ENCODE measurements around the gene DOCK3.

DOCK3 gene

DNA sequence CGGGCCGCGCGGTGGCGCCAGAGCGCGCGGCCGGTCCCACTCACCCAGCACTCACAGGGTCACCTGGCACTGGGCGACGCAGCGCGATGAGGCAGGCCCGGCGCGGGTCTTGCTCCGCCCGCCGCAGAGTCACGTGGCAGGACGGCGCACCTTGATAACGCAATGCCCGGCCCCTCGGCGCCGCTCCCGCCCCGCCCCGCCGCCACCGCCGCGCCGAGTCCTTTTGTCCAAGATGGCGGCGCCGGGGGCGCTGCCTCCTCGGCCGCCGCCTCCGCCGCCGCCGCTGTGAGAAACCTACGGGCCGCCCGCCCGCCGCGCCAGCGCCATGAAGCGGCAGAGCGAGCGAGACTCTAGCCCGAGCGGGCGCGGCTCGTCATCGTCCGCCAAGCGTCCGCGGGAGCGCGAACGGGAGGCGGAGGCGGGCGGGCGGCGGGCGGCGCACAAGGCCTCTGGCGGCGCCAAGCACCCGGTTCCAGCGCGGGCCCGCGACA, 716.4 kb downstream of the DOCK3 start, which contains the start of gene RBM15B:
Gene RBM15B, plus strand, starts transcription at position 211 of the 491 bp plus-strand sequence. Its CDS starts 115 bp downstream, at position 326.
- peak; percentile 97 for DNase-seq

DNA sequence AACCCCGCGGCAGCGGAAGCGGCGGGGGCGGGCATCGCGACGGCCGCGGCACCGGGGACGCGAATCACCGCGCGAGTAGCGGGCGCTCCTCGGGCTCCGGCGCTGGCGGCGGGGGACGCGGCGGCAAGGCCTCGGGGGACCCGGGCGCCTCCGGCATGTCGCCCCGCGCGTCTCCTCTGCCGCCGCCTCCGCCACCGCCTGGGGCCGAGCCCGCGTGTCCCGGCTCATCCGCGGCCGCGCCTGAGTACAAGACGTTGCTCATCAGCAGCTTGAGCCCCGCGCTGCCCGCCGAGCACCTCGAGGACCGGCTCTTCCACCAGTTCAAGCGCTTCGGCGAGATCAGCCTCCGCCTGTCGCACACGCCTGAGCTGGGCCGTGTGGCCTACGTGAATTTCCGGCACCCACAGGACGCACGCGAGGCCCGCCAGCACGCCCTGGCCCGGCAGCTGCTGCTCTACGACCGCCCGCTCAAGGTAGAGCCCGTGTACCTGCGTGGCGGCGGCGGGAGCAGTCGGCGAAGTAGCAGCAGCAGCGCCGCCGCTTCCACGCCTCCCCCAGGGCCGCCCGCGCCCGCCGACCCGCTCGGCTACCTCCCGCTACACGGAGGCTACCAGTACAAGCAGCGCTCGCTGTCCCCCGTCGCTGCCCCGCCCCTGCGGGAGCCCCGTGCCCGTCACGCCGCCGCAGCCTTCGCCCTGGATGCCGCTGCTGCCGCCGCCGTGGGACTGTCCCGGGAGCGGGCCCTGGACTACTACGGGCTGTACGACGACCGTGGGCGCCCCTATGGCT, 717.0 kb downstream of the DOCK3 start:
- peak; percentile 23 for DNase-seq

DNA sequence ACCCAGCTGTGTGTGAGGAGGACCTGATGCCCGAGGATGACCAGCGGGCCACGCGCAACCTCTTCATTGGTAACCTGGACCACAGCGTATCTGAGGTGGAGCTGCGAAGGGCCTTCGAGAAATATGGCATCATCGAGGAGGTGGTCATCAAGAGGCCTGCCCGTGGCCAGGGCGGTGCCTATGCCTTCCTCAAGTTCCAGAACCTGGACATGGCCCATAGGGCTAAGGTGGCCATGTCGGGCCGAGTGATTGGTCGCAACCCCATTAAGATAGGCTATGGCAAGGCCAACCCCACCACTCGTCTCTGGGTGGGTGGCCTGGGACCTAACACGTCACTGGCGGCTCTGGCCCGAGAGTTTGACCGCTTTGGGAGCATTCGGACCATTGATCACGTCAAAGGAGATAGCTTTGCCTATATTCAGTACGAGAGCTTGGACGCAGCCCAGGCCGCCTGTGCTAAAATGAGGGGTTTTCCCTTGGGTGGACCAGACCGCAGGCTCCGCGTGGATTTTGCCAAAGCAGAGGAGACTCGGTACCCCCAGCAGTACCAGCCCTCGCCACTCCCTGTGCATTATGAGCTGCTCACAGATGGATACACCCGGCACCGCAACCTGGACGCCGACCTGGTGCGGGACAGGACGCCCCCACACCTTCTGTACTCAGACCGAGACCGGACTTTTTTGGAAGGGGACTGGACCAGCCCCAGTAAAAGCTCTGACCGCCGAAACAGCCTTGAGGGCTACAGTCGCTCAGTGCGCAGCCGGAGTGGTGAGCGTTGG, 717.8 kb downstream of the DOCK3 start:
- DNase-seq = no peak

DNA sequence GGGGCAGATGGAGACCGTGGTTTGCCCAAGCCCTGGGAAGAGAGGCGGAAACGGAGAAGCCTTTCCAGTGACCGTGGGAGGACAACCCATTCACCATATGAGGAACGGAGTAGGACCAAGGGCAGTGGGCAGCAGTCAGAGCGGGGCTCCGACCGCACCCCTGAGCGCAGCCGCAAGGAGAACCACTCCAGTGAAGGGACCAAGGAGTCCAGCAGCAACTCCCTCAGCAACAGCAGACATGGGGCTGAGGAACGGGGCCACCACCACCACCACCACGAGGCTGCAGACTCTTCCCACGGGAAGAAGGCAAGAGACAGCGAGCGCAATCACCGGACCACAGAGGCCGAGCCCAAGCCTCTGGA, 718.4 kb downstream of the DOCK3 start:
- no peak for DNase-seq

DNA sequence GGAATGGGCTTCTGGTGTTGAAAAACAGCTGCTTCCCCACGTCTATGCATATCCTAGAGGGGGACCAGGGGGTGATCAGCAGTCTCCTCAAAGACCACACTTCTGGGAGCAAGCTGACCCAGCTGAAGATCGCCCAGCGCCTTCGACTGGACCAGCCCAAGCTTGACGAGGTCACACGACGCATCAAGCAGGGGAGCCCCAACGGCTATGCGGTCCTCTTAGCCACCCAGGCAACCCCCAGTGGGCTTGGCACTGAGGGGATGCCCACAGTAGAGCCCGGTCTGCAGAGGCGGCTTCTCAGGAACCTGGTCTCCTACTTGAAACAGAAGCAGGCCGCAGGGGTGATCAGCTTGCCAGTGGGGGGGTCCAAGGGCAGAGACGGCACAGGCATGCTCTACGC, 718.8 kb downstream of the DOCK3 start:
- no peak for DNase-seq

DNA sequence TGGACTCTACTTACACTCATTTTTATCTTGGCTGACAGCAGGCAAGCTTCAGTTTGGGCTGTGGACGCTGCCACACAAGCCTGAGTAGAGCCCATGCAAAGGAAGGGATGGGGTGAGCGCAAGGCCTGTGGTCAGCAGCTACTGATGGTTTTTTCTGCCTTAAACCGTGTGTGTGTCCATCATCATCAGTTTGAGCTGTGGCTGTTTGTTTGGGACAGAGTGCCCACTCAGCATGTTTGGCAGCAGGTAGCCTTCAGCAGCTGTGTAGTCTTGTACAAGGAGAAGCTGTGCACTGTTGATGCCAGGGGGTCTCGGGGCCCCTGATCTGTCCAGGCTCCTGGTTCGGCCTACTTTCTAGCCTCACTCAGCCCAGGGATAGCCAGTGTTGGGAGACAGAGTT, 719.8 kb downstream of the DOCK3 start:
- DNase-seq = no peak

DNA sequence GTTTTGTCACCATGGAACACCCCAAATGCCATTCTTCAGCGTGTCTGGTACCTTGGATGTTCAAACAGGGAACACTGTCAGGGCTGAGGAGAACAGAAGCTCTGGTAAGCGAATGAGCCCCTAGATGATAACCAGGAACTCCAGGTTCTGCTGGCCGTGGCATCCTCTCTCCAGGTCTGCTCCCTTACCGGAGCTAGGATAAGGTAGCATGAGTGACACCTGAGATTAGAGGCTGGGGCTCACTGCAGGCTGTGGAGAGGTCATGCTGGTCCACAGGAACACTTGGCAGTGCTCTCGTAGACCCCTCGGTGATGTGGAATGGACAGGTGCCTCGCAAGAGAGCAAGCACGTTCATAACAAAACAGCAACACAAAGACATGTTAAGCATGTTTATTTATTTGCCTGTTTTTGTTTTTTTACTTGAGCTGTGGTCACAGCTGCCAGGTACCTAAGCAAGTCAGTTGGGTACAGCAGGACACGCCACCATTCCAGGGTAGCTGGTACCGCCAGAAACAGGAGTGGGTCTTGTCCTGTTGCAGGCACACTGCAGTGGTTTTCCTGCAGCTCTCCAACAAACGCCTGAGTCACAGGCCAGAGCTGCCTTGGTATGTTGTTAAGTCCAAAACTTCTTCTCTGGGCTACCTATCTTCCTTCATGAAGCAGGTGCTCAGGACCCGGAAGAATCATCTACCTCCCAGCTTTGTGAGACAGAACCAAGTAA, 720.9 kb downstream of the DOCK3 start:
- DNase-seq = no peak

DNA sequence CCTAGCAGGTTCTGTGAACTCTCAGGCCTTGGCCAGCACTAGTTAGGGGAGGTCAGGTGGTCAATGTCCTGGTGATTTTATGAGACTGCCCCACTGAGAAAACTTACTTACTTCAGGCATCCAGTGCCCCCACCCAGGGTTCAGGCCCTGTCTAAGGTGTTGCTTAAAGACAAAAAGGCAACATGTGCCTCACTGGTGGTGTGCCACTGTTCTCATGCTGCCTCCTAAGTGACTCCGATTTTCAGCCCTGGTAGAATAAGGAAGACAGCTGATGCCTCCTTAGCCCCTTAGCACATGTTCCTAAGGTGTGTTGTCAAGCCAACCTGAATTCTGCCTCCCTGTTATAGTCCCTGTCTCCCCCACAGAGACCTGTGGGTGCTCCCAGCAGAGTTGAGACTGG, 721.7 kb downstream of the DOCK3 start:
- DNase-seq = no peak

DNA sequence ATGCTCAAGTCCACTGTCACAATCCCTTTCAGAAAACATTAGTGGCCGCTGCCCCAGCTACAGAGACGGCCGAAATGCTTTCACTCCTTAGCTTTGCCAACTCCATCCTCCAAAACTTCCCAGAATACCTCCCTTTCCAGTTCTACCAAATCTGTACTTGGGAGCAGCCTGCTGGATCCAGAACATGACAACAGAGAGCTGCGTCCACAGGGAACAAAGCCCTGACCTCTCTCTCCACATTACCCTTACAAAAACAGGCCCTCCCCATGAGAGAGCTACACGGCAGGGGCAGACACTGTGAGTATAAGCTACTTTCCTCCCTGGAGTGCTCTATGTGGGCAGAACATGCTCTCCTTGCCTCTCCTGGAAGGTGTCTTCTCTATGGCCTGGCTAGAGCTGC, 722.7 kb downstream of the DOCK3 start:
- DNase-seq = no peak

DNA sequence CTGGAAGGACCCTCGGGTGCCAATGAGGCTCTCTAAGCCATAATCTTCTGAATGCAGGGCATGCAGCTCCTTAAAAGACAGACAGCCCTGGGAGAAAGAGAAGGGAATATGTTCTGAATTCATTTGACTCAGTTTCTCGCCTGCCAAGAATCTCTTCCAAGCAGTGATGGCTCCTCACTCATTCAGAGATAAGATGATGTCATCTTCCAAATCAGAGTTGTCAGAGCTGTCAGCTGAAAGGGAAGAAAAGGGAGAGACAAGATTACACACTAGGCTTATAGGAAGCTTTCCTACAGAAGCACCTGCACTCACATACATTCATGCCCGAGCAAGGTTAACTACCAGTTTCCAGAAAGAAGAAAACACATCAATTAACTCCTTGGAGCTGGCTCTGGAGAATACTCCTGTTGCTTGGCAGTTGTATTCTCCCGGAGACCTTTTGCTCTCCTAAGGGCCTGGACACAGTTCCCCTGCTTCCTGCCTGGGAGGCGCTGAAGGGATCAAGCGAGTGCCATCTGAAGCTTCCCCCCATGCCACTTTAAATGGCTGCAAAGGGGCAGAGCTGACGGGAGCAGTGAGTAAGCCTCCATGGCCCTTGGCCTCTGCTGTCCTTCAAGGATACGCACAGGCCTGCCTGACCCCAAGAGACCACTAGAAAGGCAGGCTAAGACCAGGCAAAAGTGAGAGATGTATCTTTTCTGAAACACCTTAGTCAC, 724.0 kb downstream of the DOCK3 start:
- DNase-seq = no peak

DNA sequence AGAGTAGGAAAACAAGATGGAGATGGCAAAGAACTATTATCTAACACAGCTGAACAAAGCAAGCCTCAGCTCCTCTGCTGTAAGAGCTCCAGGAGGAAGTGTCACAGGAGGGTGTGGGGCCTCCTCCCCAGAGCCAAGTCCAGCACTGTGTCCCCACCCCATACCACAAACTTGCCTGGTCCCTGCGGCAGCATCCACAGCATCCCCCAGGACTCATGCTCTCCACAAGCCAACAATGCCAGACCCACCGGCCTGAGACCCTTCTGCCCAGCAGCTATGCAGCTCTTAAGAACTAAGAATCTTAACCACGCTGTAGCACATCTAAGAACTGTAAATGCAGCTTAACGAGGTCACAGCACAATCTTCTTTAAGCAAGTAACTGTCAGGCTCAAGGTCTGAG, 725.4 kb downstream of the DOCK3 start:
- no peak for DNase-seq

DNA sequence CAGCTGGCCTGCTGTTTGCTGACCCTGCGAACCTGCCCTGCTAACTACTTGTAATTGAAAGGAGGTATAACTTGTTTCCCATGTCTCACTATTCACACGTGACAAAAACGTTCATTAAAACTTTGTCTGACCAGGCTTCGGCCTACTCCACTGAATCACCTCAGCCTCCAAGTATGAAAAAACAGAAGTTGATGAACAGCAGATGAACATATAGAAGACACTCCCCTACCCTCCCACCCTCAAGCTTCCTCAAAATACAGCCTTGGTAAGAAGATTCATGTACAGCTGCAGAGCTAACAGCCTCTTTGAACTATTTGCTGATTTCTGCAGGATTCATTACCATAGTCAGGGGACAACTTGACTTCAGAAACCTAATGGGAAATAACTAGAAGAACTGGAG, 727.0 kb downstream of the DOCK3 start:
- DNase-seq = no peak

DNA sequence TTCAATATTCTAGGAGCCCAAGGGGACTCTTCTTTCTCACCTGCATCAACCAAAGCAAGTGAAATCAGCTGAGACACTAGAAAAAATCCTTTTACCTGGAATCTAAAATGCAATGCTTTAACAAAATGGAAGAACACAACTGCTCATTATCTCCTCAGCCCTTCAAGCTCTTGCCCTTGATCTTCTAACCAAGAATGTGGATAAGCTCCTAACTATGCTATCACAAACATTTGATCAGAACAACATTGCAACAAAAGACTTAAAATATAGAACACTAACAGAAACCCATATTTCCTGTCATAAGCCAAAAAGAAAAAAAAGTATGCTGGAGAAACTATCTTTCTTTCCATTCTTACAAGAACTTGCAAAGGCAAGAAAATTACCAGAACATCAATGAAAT, 728.9 kb downstream of the DOCK3 start:
- no peak for DNase-seq

DNA sequence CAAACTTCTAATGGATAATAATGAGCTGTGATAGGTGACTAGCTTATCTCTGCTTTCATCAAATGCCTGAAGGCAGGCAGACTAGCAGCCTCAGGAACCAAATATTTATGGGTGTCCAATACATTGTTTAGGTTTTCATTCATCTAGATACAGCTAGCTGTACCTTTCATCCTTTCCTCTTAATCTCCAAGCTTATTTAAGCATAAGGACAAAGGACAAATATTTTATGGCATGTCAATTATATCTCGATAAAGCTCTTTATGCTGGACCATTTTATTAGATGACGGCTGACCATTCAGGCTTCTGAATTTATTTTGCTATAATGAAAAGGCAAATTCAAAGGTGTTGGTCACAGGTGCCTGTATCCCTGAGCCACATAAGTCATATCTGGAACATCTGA, 733.3 kb downstream of the DOCK3 start:
- DNase-seq = no peak

DNA sequence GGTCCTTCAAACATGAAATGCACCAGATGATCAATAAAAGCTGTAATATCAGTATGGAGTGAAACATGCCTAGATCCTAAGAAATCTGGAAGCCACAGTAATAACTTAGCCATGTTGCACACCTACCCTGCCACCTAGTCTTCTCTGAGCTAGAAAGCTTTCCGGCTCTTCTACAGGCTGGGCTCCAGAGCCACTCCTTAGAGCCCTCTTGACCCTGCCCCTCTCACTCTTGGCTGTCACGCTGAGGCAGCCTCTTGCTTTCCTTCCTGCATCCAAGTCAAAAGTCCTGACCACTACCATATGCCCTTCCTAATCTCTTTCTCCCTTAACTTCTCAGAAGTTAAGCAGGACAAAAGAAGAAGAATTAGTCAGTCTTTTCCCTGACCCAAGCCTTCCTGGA, 734.1 kb downstream of the DOCK3 start:
- DNase-seq = no peak

DNA sequence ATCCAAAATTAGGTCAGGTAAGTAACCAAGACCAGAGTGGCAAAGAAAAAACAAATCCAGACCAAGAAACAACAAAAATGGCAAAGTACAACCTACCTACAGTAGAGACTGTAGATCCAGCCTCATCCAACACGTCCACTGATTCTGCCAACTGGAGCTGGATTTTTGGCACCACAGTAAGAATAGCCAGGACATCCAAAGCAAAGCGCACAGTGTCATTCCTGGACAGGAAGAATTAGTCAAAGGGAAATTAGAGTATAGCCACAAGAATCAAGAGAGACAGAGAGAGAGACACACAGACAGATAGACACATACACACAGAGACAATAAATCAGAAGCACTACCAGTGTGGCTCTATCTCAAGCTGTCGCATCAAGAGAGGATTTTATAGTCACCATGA, 747.5 kb downstream of the DOCK3 start:
- no peak for DNase-seq

DNA sequence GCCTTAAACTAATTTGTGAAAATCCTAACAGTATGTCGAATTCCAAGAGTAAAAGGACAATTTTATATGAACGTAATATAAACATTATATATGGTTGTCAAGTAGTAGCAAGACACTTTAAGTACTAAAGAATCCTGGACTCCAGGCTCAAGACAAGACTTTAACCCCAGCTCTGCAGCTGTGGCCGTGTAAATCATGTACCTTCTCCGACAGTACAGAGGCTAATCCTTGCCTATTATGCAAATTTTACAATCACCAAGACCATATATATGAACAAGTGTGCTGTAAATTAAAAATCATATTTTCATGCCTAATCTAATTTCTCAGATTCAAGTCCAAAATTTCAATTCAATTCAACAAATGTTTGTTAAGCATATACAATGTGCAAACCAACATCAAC, 752.2 kb downstream of the DOCK3 start:
- DNase-seq = no peak

DNA sequence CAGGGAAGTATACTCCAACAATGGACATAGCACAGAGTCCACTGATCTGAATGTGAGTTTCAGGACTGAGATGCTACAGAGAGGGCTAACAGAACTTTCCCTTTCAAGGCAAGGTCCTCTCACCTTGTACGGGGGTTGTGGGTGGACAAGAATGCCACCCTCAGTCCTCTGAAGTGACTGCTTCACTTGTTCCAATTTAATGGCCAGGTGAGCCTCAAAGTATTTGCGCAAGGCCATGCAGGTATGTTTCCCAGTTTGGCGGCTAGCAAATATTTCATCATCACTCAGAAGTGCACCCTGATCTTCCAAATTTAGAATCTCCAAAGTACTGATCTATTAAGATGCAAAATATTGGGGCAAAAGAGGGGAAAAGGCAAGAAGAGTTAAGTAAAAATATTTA, 754.4 kb downstream of the DOCK3 start:
- no peak for DNase-seq
